ENCODE data around the gene ITLN2.
"Not testable (repeated sequence)": the region's sequence is repeated elsewhere in the genome, so short reads cannot be mapped to it uniquely, and the experiment has no call there.

The ITLN2 gene

DNA sequence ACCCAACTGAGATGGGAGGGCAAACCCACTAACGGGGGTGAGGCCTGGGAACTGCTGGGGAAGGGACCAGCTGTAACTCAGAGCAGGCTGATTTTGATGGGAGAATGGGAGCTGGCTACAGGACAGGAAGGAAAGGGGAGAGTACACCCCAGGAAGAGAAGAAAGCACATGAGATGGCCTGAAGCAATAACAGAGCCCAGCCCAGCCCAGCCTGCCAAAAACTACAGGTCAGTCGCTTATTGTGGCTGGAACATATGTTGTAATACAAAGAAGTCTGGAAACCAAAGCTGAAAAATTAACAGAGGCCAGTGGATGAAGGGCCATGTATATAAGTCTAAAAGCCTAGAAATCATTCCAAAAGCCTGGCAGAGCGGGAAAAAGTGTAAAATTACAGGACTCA is 1.6 kb downstream of the ITLN2 start:
- DNase-seq (ENCODE audit: low read depth): no peak

DNA sequence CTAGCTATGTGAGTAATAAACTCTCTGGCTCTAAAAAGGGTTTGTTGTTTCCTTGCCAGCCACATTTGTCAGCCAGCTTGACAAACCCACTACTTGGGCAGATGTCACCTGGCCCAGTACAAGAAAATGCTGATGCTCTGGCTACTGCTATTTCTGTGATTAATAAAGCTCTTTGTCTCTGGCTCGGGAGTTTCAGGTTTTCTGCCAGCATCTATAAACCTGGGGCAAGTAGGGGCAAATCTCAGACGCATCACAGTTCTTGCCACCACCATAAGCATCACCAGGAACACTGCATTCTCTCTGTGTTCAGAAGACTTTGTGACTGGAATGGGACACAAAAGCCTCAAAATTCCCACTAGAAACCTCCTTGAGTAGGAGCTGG is 2.5 kb downstream of the ITLN2 start:
- DNase-seq (ENCODE audit: low read depth): no peak

DNA sequence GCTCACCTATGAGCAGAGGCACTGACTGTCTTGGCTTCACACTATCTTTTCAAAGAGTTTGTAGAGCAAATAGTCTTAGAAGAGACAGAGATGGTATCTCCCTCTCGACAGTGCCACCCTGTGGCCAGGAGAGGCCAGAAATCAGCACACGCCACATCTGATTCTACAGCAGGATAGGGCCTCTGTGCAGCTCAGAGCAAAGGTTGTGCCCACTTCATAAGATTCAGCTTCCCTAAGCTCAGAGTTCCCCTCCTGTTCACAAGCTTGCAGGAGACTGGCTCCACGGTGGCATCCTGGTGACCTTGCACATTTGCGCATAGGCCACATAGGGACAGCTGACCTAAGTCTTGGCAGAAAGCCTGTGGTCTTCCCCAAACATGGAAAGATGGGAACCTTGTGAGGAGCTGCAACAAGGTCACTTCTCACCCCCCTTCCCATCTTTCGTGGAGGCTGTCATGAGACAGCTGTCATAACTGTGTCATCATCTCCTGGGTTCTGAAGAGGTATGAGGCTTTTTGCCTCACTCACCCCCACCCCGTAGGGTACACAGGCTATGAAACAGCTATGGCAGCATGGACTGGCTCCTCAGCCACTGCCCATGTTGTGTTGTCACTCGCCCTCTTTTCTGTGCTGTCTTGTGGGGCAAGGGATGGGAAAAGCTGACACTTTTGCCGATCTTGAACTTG is 3.0 kb downstream of the ITLN2 start:
- DNase-seq (ENCODE audit: low read depth): peak; percentile 4

DNA sequence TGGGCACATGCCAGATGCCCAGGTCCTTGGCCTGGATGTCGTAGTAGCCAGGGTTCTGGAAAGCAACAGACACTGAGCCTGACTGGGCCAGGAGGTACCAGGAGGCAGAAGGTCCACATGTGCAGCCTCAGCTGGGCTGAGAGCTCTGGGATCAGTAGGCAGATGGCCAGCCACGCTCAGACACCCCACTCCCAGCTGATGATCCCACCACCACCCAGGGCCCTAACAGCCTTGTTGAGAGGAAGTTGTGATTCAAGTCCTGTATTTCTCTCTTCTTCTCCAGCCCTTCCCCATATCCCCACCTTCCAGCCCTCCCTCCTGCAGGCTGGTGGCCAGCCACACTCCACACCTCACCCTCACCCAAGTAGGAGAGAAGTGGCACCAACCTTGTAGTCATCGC is 4.0 kb downstream of the ITLN2 start:
- no peak for DNase-seq (ENCODE audit: low read depth)

DNA sequence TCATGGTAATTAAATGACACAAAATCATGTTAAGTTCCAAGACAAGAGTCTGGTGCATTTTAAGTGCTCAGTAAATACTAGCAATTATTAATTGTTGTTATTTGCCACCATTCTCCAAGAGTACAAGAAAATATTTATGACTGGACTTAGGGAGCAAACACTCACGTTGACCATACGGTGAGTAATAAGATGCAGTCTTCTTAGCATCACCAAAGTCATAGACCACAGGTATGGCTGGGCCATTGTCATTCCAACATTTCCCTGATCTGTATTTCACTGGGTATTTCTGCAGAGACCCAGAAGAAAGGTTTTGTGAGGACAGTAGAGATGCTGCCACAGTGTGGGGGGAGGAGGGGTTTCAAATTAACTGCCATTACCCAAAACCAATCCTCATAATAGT is 4.7 kb downstream of the ITLN2 start:
- no peak for DNase-seq (ENCODE audit: low read depth)

DNA sequence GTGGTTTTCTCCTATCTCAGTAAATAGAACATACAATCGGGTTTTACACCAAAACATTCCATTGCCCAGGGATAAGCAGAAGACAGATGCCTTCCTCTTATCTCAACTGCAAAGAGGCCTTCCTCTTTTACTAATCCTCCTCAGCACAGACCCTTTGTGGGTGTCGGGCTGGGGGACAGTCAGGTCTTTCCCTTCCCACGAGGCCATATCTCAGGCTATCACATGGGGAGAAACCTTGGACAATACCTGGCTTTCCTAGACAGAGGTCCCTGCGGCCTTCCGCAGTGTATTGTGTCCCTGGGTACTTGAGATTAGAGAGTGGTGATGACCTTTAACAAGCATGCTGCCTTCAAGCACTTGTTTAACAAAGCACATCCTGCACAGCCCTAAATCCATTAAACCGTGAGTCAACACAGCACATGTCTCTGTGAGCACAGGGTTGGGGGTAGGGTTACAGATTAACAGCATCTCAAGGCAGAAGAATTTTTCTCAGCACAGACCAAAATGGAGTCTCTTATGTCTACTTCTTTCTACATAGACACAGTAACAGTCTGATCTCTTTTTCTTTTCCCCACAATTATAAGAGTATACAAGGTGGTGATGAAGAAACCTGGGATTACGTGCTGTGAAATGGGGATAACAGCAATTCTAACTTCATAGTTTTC is 5.3 kb downstream of the ITLN2 start:
- DNase-seq (ENCODE audit: low read depth): not testable (repeated sequence)

DNA sequence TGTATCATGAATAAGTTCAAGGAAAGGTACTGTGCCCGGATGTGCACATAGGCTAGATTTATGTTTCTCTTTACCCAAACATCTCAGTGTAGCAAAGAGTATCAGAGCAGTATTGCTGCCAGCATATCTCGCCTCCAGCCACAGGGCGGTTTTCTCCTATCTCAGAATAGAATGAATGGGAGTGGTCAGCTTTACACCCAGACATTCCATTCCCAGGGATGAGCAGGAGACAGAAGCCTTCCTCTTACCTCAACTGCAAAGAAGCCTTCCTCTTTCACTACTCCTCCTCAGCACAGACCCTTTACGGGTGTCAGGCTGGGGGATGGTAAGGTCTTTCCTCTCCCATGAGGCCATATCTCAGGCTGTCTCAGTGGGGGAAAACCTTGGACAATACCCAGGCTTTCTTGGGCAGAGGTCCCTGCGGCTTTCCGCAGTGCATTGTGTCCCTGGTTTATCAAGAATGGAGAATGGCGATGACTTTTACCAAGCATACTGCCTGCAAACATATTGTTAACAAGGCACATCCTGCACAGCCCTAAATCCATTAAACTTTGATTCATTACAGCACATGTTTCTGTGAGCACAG is 7.3 kb downstream of the ITLN2 start:
- not testable (repeated sequence) for DNase-seq (ENCODE audit: low read depth)

DNA sequence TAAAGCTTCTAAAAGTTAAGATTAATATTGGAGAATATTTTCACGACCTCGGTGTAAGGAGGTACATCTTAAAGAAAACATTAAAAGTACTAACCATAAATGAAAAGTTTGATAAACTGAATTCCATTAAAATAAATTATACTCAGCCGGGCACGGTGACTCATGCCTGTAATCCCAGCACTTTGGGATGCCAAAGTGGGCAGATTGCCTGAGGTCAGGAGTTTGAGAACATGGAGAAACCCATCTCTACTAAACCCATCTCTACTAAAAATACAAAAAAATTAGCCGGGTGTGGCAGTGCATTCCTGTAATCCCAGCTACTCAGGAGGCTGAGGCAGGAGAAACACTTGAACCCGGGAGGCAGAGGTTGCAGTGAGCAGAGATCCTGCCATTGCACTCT is 8.7 kb downstream of the ITLN2 start:
- not testable (repeated sequence) for DNase-seq (ENCODE audit: low read depth)

DNA sequence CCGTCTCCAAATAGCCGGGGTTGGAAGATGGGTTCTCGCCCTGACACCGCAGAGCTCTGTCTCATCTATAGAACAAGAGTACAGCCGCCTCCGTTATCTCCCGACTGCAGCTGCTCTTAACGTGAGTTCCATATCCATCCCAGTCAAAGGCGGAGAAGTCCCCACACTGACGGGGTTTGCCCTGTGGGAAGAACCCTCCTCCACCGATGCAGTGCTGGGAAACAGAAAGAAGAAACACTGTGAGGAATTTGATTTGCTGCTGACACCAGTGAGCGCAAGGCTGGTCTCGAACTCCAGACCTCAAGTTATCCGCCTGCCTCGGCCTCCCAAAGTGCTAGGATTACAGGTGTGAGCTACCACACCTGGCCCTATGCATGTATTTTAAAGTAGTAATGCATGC is 9.5 kb downstream of the ITLN2 start:
- DNase-seq (ENCODE audit: low read depth): no peak

DNA sequence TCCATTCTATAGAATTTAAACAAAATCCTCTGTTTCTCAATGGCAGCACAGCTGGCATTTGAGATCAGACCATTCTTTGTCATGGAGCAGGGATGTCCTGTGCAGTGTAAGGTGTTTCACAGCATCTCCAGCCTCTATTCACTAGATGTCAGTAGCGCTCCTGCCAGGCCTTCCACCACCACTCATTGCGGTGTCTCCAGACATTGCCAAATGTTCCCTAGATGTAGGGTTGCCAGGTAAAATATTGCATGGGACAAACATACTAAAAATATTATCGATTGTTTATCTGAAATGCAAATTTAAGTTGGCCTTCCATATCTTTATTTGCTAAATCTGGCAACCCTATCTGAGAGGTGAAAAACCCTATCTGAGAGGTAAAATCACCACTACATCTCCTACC is 11.7 kb downstream of the ITLN2 start:
- DNase-seq (ENCODE audit: low read depth): no peak

DNA sequence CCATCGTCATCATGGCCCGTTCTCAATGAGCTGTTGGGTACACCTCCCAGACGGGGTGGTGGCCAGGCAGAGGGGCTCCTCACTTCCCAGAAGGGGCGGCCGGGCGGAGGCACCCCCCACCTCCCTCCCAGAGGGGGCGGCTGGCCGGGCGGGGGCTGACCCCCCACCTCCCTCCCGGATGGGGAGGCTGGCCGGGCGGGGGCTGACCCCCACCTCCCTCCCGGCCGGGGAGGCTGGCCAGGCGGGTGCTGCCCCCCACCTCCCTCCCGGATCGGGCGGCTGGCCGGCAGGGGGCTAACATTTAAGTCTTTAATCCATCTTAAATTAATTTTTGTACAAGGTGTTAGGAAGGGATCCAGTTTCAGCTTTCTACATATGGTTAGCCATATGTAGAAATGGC is 17.9 kb downstream of the ITLN2 start:
- not testable (repeated sequence) for DNase-seq (ENCODE audit: low read depth)

DNA sequence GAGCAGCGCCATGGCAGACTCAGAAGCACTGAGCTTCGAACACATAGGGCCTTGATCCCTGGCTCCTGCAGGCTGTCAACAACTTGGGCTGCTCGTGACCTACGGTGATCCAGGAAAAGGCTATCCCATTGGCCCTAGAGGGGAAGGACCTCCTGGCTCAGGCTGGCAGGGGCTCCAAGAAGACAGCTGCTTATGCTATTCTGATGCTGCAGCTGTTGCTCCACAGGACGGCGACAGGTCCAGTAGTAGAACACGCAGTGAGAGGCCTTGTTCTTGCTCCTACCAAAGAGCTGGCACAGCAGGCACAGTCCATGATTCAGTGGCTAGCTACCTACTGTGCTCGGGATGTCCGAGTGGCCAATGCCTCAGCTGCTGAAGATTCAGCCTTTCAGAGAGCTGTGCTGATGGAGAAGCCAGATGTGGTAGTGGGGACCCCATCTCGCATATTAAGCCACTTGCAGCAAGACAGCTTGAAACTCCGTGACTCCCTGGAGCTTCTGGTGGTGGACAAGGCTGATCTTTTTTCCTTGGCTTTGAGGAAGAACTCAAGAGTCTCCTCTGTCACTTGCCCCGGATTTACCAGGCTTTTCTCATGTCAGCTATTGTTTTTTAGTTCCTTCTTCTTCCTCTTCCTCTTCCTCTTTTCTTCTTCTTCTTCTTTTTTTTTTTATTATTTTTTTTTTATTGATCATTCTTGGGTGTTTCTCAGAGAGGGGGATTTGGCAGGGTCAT is 18.9 kb downstream of the ITLN2 start:
- DNase-seq (ENCODE audit: low read depth): no peak

DNA sequence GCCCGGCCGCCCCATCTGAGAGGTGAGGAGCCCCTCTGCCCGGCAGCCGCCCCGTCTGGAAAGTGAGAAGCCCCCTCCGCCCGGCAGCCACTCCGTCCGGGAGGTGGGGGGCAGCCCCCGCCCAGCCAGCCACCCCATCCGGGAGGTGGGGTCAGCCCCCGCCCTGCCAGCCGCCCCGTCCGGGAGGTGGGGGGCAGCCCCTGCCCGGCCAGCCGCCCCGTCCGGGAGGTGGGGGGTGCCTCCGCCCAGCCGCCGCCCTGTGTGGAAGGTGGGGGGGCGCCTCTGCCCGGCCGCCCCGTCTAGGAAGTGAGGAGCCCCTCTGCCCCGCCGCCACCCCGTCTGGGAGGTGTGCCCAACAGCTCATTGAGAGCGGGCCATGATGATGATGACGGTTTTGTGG is 21.3 kb downstream of the ITLN2 start:
- DNase-seq (ENCODE audit: low read depth): not testable (repeated sequence)

DNA sequence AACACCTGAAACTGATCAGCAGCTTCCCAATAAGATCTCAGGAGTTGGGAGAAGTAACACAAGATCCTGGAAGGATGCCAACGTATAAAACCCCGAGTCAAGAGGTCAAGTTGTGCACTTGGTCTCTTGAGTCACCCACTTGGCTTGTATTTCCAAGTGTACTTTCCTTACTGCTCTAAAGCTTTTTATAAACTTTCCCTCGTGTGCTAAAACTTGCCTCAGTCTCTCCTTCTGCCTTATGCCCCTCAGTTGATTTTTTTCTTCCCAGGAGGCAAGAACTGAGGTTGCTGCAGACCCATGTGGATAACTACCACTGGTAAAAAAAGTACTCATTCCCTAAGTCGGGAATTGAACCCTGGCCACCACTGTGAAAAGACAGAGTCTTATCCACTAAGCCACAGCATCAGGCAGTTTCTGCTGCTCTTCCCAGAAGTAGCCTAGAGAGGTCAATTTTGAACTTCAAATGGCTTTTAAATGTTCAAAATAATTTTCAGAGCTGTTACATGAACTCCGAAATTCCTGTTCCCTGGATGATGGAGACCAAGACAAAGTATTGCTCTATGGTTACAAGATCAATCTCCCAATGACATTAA is 28.9 kb downstream of the ITLN2 start:
- peak; percentile 3 for DNase-seq (ENCODE audit: low read depth)

DNA sequence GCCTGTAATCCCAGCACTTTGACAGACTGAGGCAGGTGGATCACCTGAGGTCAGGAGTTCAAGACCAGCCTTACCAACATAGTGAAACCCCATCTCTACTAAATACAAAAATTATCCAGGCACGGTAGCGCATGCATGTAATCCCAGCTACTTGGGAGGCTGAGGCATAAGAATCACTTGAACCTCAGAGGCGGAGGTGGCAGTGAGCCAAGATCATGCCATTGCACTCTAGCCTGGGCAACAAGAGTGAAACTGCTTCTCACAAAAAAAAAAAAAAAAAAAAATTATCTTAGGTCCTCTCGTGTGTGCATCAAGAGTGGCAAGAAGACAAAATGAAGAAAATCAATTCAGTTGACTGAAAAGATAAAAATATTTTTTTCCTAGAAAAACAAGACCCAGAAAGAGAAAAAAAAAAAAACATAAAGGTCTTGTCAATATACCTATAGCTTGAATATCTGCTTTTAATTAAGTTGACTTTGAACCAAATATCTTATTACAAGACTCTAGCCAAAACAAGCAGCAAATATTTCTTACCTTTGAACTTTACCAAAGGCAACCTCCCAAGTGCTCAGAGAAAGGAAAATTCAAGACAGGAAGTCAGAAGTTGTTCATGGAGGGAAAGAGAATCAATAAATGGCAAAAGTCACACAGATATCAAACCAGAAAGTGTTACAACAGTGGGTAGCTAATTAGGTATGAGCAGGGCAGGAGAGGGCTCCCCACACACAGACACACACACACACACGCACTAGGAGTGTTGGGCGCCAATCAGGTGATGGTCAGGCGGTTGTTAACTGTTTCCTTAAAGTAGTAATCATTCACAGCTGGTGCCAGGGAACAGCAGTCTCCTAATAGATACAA is 29.6 kb downstream of the ITLN2 start:
- DNase-seq (ENCODE audit: low read depth): no peak

DNA sequence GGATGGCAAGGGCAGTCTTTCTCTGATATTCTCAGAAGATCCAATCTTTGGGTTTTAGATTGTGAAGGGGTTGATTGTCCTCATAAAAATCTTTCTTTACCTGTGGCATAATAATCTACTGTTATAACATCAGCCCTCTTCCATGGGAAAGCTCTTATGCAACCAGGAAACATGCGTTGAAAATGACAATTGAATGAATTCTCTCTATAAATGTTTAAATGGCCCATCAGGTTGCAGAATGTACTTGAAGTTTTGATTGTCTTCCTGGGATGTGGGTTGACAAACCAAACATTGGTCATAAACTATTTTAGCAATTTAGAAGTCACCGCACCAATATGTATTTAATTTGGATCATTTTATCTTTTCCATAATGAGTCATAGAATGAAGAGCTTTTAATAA is 37.9 kb downstream of the ITLN2 start:
- DNase-seq (ENCODE audit: low read depth): no peak

DNA sequence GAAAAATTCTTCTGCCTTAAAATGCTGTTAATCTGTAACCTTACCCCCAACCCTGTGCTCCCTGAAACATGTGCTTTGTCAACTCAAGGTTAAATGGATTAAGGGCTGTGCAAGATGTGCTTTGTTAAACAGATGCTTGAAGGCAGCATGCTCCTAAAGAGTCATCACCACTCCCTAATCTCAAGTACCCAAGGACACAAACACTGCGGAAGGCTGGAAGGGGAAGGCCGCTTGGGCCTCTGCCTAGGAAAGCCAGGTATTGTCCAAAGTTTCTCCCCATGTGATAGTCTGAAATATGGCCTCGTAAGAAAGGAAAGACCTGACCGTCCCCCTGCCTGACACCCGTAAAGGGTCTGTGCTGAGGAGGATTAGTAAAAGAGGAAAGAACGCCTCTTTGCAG is 41.4 kb downstream of the ITLN2 start:
- DNase-seq (ENCODE audit: low read depth): not testable (repeated sequence)

DNA sequence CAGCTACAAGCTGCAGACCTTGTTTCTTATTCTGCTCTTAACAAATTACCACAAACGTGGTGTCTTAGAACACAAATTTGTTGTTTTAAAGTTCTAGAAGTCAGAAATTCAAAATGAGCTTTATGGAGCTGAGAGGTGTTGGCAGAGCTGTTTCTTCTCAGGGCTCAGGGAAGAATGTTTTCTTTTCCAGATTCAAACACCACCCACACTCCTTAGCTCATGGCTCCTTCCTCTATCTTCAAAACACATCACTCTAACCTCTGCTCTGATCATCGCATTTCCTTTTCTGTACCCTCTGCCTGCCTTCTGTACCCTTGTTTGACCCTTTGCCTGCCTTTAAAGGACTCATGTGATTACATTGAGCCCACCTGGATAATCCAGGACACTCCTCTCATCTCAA is 42.7 kb downstream of the ITLN2 start:
- DNase-seq (ENCODE audit: low read depth): no peak

DNA sequence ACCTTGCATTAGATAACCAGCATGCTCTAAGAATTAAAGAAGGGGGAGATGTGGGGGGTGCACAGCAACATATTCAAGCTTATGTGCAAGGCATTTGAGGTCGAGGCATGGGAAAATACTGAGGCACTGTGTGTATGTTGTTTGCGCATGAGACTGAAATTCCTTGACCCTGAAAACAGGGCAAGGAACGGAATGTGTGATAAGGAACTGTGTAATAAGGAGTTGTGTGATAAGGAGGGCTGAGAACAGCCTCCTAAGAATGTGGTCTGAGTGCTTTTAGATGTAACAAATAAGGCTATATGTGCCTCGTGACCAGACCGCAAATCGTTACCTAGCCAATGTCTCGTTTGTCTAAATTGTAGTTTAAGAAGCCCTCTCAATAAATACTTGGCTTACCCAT is 43.2 kb downstream of the ITLN2 start:
- no peak for DNase-seq (ENCODE audit: low read depth)

DNA sequence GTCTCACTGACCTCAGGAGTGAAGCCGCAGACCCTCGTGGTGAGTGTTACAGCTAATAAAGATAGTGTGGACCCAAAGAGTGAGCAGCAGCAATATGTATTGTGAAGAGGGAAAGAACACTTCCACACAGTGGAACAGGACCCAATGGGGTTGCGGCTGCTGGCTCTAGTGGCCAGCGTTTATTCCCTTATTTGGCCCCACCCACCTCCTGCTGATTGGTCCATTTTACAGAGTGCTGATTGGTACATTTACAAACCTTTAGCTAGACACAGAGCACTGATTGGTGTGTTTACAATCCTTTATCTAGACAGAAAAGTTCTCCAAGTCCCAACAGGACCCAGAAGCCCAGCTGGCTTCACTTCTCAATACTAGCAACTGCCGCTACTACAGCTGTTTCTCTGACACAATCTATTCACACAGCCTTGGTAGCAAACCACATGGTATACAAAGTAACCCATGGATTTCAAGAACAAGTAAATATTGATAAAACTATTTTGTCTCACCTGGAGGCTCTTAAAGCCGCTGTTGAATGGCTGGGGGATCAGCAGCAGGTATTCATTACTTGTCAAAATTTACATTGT is 44.3 kb downstream of the ITLN2 start:
- DNase-seq (ENCODE audit: low read depth): no peak

DNA sequence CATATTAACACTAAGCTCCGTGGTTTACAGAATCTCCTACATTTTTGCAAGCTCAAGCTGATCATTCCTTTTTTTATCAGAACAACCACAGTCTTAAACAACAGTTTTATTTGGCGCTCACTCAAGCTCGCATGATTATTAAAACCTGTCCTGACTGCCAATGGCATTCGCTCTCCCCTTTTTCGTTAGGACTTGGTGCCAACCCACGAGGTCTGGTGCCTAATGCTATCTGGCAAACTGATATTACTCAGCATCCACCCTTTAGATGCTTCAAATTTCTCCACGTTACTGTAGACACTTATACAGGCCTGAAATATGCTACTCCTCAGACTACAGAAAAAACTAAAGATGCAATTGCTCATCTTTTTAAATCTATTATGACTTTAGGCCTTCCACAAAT is 46.6 kb downstream of the ITLN2 start:
- DNase-seq (ENCODE audit: low read depth): no peak

Data from GM04503 (cell line).